Measurements from ENCODE around the gene JMJD1C. TPM values are rescaled to one million over a fixed set of nuclear protein-coding genes. Genes with fewer than 3 reads are reported as not detected.
A peak's percentile ranks its signal among the peaks of the same experiment; 100 is the strongest.

JMJD1C gene
- total RNA-seq, 1 donor from 2014 or later = 84.2 TPM

GRCh38 chr10:63142136-63142535 is 323.6 kb downstream of the JMJD1C start:
- peaks cover 12% of the 10 kb centered on the region for H3K36me3 ChIP-seq
- no peaks in the 10 kb centered on the region for H3K9me3 ChIP-seq
- no peaks in the 10 kb centered on the region for H3K27me3 ChIP-seq
- H3K4me1 ChIP-seq = peaks cover 14% of the 10 kb centered on the region
- TF ChIP-seq CTCF (IDR thresholded peaks at IDR 0.05) = no peak
- no peak overlapping the region for H3K4me3 ChIP-seq
- intact Hi-C loops (cut with DNase I) = no loop called here
- DNase-seq = no peak
- no peak overlapping the region for H3K27ac ChIP-seq
- no peak for ATAC-seq

- no peak for ATAC-seq
Measured at GRCh38 chr10:63140077-63140476, 325.7 kb downstream of the JMJD1C start.

DNA sequence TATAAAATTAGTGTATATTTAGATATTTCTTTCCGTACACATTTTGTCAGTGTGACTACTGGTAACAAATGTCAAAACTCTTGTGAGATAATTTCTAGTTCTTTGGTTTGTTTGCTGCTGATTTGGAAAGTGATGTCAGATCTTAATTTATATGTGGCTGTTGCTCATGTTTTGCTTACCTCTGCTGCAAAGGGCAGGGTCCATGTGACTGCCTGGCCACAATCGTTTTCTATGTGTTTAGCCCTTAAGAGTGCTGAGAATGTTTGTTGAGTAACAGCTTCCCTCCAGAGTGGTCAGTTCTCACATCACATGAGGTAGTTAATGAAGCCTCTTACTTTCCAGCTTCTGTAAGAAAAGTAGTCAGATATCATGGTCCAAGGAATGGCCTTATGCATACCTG is 328.5 kb downstream of the JMJD1C start:
- TF ChIP-seq CTCF (IDR thresholded peaks at IDR 0.05) = no peak
- Histone ChIP-seq H3K4me3 (no peak overlapping the region), H3K36me3 (no peaks in the 10 kb centered on the region), H3K27ac (no peak overlapping the region), H3K9me3 (no peaks in the 10 kb centered on the region), H3K4me1 (peaks cover 21% of the 10 kb centered on the region), H3K27me3 (no peaks in the 10 kb centered on the region)
- DNase-seq = no peak
- peak; percentile 53 for ATAC-seq
- intact Hi-C loops (cut with DNase I) = no loop called here

More at GRCh38 chr10:63140077-63140476, 325.7 kb downstream of the JMJD1C start:
- no peaks in the 10 kb centered on the region for H3K36me3 ChIP-seq
- H3K4me3 ChIP-seq = no peak overlapping the region
- no peak overlapping the region for H3K27ac ChIP-seq
- no peak for DNase-seq
- no peaks in the 10 kb centered on the region for H3K9me3 ChIP-seq
- intact Hi-C loops (cut with DNase I) = no loop called here
- TF ChIP-seq CTCF (IDR thresholded peaks at IDR 0.05) = no peak
- H3K4me1 ChIP-seq = peaks cover 16% of the 10 kb centered on the region
- H3K27me3 ChIP-seq = no peaks in the 10 kb centered on the region

DNA sequence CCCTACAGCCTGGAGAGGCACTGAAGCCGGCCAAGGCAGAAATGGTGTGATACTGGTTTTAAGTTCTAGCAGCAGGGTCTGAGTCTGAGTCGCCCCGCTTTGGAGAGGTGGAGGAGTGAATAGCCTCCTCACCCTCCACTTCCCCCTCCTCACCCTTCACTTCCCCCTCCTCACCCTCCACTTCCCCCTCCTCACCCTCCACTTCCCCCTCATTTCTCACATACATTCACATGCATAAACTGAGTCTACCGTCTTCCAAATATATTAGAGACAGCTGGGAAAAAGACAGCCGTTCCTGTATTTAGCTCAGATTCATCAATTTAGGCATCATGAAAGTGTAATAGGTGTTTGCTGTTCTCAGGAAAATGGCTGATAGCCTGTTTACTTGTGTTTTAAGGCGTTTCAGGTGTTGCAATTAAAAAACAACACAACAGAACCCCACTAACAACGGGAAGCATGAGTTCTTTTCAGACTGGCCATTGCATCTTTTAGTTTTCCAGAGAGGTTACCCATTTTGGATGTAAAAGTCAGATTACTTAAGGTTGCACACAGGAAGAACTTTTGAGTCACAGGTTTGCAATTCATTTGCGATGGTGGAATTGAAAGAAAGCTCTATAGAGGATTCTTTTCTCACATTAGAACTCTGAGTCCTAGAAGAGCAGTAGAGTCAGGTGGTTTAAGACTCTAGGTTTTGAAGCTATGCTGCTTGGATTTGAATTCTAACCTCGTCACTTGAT is 331.8 kb downstream of the JMJD1C start:
- ATAC-seq = no peak
- intact Hi-C loops (cut with DNase I) = no loop called here

DNA sequence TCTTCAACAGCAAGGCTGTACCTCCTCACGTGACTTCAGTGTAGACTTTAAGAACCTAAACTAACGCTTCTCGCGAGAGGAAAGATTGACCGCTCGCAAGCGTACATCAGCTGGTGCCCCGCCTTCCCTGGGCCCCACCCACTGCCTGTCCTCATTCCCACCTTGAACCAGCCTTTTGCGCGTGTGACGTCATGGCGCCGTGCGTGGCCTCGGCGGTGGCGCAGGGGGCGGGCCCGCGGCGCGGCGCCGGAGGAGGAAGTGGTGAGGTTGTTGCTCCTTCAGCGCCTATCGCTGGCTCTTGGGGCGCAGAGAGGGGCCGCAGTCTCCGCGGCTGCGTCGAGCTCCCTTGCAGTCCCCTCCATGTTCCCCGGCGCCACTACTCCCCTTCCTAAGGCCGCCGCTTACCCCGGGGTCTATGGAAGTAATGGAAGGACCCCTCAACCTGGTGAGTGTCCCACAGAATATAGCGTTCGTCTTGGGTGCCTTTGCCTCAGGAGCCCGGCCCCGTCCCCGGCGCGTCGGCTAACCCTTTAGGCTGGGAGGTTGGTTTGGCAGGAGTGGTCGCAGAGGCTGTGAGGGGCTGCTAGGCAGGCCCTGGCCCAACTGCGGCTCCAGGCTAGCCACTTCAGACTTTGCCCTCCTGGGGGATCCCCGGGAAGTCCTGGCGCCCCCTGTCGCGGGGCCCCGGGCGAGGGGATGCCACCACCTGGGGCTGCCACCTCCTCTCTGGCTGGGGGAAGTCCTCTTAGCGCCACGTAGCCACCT is 332.5 kb downstream of the JMJD1C start, which contains the start of gene NRBF2:
Gene NRBF2 (plus strand): TSS at position 273 of the 765 bp plus-strand sequence. CDS start 143 bp downstream, at position 416.
- Histone ChIP-seq H3K27me3 (no peaks in the 10 kb centered on the region), H3K4me1 (peaks cover 21% of the 10 kb centered on the region), H3K9me3 (no peaks in the 10 kb centered on the region), H3K36me3 (no peaks in the 10 kb centered on the region), H3K4me3 (peak within 1 kb of the TSS; percentile 76), H3K27ac (peak within 1 kb of the TSS; percentile 90)
- peak; percentile 99 for ATAC-seq
- DNase-seq = peak; percentile 99
- peak; percentile 18 for TF ChIP-seq CTCF (IDR thresholded peaks at IDR 0.05)
- intact Hi-C loops (cut with DNase I) = no loop called here

More for the DNA sequence above, 331.8 kb downstream of the JMJD1C start:
- peak overlapping the region; percentile 90 for H3K27ac ChIP-seq
- no peaks in the 10 kb centered on the region for H3K9me3 ChIP-seq
- H3K27me3 ChIP-seq = no peaks in the 10 kb centered on the region
- H3K4me3 ChIP-seq = peak overlapping the region; percentile 76
- no peaks in the 10 kb centered on the region for H3K36me3 ChIP-seq
- TF ChIP-seq CTCF (IDR thresholded peaks at IDR 0.05) = no peak
- DNase-seq = no peak
- peaks cover 21% of the 10 kb centered on the region for H3K4me1 ChIP-seq
